K562 (cell line): ENCODE measurements around the gene PTPRR. TPM values are rescaled to one million over a fixed set of nuclear protein-coding genes. Genes with fewer than 3 reads are reported as not detected.

Experiments used
- ADNP ChIP-seq: fragments of 200-800 bp; sonication (Bioruptor generic); IDR thresholded peaks from 2 replicates; pipeline ENCODE4 v1.6.1; 2016; ENCODE audit warnings: missing genetic modification characterization, missing compliant biosample characterization
- ELF1 ChIP-seq: fragments of 200-800 bp; sonication (Bioruptor generic); IDR thresholded peaks from 2 replicates; pipeline ENCODE4 v1.6.1; 2016; ENCODE audit warnings: missing genetic modification characterization, missing compliant biosample characterization
- KDM1A ChIP-seq, 2 experiments: fragments of 450-650 bp; IDR thresholded peaks; 2 replicates each; pipeline ENCODE4 v1.6.1; 2016; ENCODE audit warnings: mild to moderate bottlenecking in 2 of 2
- MEIS2 ChIP-seq: fragments of 450-650 bp; IDR thresholded peaks from 2 replicates; pipeline ENCODE4 v1.6.1; 2014; ENCODE audit warnings: mild to moderate bottlenecking; ENCODE audit not compliant: partially characterized antibody
- NFIC ChIP-seq: fragments of 450-650 bp; IDR thresholded peaks from 2 replicates; pipeline ENCODE4 v1.6.1; 2017; ENCODE audit warnings: mild to moderate bottlenecking, inconsistent platforms
- SLC30A9 ChIP-seq: fragments of 250-450 bp; sonication (Bioruptor Pico); IDR thresholded peaks from 2 replicates; pipeline ENCODE4 v1.8.0; 2022; ENCODE audit warnings: mild to moderate bottlenecking, moderate library complexity
- SOX6 ChIP-seq: fragments of 450-650 bp; IDR thresholded peaks from 2 replicates; pipeline ENCODE4 v1.6.1; 2014; ENCODE audit warnings: mild to moderate bottlenecking
- ZNF175 ChIP-seq: fragments of 200-800 bp; sonication (Bioruptor generic); IDR thresholded peaks from 2 replicates; pipeline ENCODE4 v1.6.1; 2016; ENCODE audit warnings: low read depth, mild to moderate bottlenecking, missing genetic modification characterization, missing compliant biosample characterization
- polyA plus RNA-seq, 8 experiments: library from polyadenylated mRNA; depleted of rRNA in 4 of 8; stranded (reverse) in 5 of 8; unstranded in 3 of 8; fragments of >200 nt; fragmentation: Nextera tagmentation in 2 of 8; fragmentation: Illumina TruSeq in 1 of 8; extraction: Ambion mirVana in 2 of 8; extraction: Trizol in 1 of 8; gene quantifications; 2 replicates each; pipeline versions ENCODE4 v1.2.1 to v1.2.3, GENCODE V29; 2011 to 2014; ENCODE audit warnings: inconsistent platforms in 1 of 8, missing spikeins in 1 of 8
- total RNA-seq, 7 experiments: library from RNA; depleted of rRNA in 6 of 7; stranded (reverse); fragments of >200 nt in 6 of 7; fragmentation: Illumina TruSeq in 2 of 7; extraction: Trizol in 2 of 7; gene quantifications; 2 replicates each; pipeline versions ENCODE4 v1.2.1 to v1.2.3, GENCODE V29; 2011 to 2021; ENCODE audit warnings: low replicate concordance in 1 of 7
- TF ChIP-seq, protein P1 (sequence below), 2 experiments: IDR thresholded peaks in 1 of 2; conservative IDR thresholded peaks in 1 of 2; 2 replicates each; pipeline ENCODE4 v1.6.1; 2016; ENCODE audit warnings: low read depth in 2 of 2, mild to moderate bottlenecking in 1 of 2, missing compliant biosample characterization in 1 of 2, missing genetic modification characterization in 1 of 2, moderate library complexity in 1 of 2
- TF ChIP-seq, protein P2 (sequence below): sonication (generic); formaldehyde crosslinking; IDR thresholded peaks from 2 replicates; pipeline ENCODE4 v1.8.1; 2022; ENCODE audit warnings: missing genetic modification reagents
- TF ChIP-seq, protein P3 (sequence below): sonication (generic); formaldehyde crosslinking; IDR thresholded peaks from 2 replicates; pipeline ENCODE4 v1.8.1; 2023; ENCODE audit warnings: mild to moderate bottlenecking, missing genetic modification reagents
- TF ChIP-seq, protein P4 (sequence below): fragments of 250-450 bp; sonication (Bioruptor Pico); IDR thresholded peaks from 2 replicates; pipeline ENCODE4 v1.4.0; 2020

PTPRR gene
- total and polyA plus RNA-seq, 9 of the 15 experiments (the other 6 are each of a cell fraction or from before 2014, with no cell fraction given) = 6.6 to 41.7 (median 12.3) TPM

DNA sequence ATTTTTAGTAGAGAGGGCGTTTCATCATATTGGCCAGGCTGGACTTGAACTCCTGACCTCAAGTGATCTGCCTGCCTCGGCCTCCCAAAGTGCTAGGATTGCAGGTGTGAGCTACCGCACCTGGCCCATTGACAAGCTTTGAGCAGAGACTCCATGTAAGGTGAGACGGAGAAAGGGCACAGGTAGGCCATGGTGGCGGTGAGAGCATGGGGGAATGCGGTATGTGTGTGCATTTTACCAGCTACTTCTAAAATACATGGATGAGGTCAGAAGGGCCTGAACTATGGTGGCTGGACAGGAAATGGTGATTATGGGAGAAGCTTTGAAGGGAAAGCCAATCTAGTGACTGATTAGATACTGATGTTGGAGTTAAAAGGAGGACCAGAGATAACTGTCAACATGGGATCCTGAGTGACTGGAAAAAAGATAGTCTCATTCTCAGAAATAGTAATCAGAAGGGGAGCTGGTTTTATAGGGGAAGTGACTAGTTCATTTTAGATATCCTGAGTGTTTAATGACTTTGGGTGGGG is 261.4 kb downstream of the PTPRR start (continued):
- TF ChIP-seq SLC30A9 (CRISPR knock-in tag) = no peak
- peak; percentile 64 for TF ChIP-seq MEIS2
- TF ChIP-seq ZNF175 (CRISPR knock-in tag) = no peak
- TF ChIP-seq, protein P1, sequence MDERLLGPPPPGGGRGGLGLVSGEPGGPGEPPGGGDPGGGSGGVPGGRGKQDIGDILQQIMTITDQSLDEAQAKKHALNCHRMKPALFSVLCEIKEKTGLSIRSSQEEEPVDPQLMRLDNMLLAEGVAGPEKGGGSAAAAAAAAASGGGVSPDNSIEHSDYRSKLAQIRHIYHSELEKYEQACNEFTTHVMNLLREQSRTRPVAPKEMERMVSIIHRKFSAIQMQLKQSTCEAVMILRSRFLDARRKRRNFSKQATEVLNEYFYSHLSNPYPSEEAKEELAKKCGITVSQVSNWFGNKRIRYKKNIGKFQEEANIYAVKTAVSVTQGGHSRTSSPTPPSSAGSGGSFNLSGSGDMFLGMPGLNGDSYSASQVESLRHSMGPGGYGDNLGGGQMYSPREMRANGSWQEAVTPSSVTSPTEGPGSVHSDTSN (CRISPR knock-in tag; IDR thresholded peaks at IDR 0.05; ENCODE audit: low read depth) = no peak
- TF ChIP-seq, protein P1 (tag; conservative IDR thresholded peaks at IDR 0.05; ENCODE audit: low read depth) = 0 out of 2 replicates have a peak, but pooled peaks have one; percentile 7
- TF ChIP-seq, protein P2, sequence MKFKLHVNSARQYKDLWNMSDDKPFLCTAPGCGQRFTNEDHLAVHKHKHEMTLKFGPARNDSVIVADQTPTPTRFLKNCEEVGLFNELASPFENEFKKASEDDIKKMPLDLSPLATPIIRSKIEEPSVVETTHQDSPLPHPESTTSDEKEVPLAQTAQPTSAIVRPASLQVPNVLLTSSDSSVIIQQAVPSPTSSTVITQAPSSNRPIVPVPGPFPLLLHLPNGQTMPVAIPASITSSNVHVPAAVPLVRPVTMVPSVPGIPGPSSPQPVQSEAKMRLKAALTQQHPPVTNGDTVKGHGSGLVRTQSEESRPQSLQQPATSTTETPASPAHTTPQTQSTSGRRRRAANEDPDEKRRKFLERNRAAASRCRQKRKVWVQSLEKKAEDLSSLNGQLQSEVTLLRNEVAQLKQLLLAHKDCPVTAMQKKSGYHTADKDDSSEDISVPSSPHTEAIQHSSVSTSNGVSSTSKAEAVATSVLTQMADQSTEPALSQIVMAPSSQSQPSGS = no peak
- TF ChIP-seq, protein P3, sequence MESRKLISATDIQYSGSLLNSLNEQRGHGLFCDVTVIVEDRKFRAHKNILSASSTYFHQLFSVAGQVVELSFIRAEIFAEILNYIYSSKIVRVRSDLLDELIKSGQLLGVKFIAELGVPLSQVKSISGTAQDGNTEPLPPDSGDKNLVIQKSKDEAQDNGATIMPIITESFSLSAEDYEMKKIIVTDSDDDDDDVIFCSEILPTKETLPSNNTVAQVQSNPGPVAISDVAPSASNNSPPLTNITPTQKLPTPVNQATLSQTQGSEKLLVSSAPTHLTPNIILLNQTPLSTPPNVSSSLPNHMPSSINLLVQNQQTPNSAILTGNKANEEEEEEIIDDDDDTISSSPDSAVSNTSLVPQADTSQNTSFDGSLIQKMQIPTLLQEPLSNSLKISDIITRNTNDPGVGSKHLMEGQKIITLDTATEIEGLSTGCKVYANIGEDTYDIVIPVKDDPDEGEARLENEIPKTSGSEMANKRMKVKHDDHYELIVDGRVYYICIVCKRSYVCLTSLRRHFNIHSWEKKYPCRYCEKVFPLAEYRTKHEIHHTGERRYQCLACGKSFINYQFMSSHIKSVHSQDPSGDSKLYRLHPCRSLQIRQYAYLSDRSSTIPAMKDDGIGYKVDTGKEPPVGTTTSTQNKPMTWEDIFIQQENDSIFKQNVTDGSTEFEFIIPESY (CRISPR knock-in tag) = peak; percentile 21; the same call in 1 of the 2 replicates
- no peak for TF ChIP-seq SOX6
- TF ChIP-seq, protein P4, sequence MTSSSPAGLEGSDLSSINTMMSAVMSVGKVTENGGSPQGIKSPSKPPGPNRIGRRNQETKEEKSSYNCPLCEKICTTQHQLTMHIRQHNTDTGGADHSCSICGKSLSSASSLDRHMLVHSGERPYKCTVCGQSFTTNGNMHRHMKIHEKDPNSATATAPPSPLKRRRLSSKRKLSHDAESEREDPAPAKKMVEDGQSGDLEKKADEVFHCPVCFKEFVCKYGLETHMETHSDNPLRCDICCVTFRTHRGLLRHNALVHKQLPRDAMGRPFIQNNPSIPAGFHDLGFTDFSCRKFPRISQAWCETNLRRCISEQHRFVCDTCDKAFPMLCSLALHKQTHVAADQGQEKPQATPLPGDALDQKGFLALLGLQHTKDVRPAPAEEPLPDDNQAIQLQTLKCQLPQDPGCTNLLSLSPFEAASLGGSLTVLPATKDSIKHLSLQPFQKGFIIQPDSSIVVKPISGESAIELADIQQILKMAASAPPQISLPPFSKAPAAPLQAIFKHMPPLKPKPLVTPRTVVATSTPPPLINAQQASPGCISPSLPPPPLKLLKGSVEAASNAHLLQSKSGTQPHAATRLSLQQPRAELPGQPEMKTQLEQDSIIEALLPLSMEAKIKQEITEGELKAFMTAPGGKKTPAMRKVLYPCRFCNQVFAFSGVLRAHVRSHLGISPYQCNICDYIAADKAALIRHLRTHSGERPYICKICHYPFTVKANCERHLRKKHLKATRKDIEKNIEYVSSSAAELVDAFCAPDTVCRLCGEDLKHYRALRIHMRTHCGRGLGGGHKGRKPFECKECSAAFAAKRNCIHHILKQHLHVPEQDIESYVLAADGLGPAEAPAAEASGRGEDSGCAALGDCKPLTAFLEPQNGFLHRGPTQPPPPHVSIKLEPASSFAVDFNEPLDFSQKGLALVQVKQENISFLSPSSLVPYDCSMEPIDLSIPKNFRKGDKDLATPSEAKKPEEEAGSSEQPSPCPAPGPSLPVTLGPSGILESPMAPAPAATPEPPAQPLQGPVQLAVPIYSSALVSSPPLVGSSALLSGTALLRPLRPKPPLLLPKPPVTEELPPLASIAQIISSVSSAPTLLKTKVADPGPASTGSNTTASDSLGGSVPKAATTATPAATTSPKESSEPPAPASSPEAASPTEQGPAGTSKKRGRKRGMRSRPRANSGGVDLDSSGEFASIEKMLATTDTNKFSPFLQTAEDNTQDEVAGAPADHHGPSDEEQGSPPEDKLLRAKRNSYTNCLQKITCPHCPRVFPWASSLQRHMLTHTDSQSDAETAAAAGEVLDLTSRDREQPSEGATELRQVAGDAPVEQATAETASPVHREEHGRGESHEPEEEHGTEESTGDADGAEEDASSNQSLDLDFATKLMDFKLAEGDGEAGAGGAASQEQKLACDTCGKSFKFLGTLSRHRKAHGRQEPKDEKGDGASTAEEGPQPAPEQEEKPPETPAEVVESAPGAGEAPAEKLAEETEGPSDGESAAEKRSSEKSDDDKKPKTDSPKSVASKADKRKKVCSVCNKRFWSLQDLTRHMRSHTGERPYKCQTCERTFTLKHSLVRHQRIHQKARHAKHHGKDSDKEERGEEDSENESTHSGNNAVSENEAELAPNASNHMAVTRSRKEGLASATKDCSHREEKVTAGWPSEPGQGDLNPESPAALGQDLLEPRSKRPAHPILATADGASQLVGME (CRISPR knock-in tag) = peak; percentile 50; the same call in 1 of the 2 replicates
- TF ChIP-seq NFIC = 0 out of 2 replicates have a peak, but pooled peaks have one; percentile 13
- TF ChIP-seq ELF1 (tag) = 0 out of 2 replicates have a peak, but pooled peaks have one; percentile 30
- TF ChIP-seq KDM1A (IDR thresholded peaks at IDR 0.05) = peak in 1 of 2 experiments; percentile 40; a peak in 1 of 4 replicates
- 0 out of 2 replicates have a peak, but pooled peaks have one; percentile 1 for TF ChIP-seq ADNP (tag)
